ENCODE data around the gene PRICKLE4.

GRCh38 chr6:41787219-41787917, 6.8 kb downstream of the PRICKLE4 start, which contains the start of gene TOMM6:
- no peak; the same call in none of the 2 replicates for TF ChIP-seq CTCF (conservative IDR thresholded peaks at IDR 0.05; ENCODE audit: low read depth, low read length)
- no peak for TF ChIP-seq EZH2 (IDR thresholded peaks at IDR 0.05; ENCODE audit: borderline replicate concordance, low read depth, low read length, poor library complexity, severe bottlenecking)
